GM21447 (cell line): ENCODE data around the gene SLC44A3.

Experiments
- ATAC-seq: cut with Tn5 transposase; IDR thresholded peaks from one replicate; pipeline ENCODE4 v1.9.1; 2021; ENCODE audit not compliant: unreplicated experiment

The SLC44A3 gene

GRCh38 chr1:94871031-94871430 is 50.9 kb downstream of the SLC44A3 start:
- ATAC-seq, result no peak

DNA sequence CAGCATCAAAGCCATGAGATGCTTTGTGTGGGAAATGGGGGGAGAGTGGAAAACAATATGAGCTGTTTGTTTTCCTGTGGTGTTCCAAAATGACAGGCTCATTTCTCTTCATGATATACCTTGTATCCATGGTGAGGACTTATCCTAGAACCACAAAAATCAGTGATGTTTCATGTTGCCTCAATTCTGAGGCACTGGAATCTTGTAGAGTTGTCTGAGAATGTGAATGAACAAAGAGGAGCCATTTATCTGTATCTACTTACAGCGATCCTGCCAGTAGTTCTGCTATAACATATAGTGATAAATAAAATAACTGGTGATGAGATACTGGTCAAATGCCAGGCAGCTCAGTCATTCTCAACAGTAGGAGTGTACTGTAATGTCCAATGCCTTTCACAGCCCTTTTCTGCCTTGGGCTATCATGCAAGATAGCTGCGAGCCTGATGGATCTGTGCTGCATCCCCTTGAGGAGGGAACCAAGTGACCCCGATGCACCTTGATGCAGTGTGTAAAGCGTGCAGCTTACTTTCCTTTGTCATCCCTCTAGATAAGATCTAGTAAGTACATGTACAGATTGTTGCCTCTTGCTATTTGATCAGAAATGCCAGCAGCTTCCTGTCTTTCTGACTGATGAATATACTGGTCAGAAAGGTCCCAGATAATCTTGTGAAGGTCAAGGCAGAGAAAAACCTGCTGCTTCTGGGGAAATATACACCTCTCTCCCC is 52.8 kb downstream of the SLC44A3 start:
- no peak for ATAC-seq

DNA sequence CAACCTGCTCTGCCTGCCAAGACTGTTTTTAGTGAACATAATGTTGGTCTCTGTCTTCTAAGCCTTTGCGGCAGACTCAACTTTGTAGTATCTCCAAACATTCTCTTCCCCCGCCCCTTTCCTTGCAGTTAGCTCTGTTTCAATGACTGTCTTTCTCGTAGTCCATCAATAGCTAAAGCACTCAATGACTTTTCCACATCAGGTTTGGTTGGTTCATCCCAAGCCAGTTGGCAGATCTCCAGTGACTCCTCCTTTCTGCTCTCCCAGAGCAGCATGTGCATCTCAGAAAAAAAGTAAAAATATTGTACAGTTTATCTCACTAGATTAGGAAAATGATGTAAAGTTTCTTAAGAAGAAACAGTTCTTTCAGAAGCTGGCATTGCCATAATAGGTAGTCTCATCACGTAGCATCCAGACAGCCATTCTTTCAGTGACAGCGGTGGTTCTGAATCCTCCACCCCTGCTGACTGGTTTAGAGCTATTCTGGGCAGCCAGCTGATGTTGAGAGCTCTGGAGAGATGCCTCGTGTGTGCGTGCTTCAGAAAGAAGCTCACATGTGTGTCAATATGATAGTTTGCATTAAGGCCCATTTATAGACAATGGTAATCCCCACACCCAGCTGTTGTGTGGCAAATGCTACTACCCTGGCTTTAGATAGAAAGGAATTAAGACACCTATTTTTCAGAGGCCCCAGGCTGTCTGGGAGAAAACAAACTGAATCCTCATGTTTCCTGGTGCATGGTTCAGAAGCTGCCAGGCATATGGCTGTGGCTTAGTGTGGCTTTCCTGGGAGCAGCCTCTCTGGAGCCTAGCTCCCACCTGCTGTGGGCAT is 53.6 kb downstream of the SLC44A3 start:
- no peak for ATAC-seq

GRCh38 chr1:94874423-94874822 is 54.3 kb downstream of the SLC44A3 start:
- ATAC-seq, result no peak

DNA sequence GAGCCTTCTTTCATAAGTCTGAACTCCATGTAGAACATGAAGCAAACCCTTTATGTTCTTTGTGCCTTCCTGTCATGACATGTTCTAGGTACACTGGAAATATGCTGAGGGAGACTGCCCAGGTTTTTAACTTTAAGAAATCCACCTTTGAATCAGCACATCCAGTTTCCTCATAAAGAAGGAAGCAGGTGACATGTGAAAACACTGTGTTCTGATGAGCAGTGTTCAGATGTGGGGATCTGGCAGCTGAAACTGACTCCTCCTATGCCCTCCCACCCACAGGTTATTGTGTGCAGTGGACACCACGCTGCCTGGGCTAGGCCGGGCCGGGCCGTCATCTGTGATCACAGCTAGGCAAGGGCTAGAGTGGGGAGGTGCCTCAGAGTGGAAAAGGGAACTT is 55.6 kb downstream of the SLC44A3 start:
- ATAC-seq, result no peak

DNA sequence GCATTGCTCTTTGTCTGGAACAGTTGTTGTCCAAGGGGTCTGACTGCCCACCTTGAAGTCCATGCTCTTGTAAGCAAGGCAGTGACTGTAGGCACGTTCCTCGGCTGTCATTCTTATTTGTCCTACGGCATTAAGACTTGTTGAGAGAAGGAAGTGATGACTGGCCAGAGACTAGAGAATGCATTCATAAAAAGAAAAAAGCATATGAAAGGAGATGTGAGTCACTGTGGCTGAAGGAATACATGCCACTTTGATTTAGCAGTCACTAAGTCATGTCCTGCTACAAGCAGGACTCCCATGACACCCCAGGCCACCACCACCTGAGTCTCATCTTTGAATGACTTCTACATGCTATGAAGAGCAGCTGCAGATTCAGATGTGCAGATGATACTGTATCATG is 56.2 kb downstream of the SLC44A3 start:
- no peak for ATAC-seq

- ATAC-seq, result no peak
These were observed 58.2 kb downstream of the SLC44A3 start for GRCh38 chr1:94878329-94878728.

GRCh38 chr1:94883691-94884090 is 63.5 kb downstream of the SLC44A3 start:
- no peak for ATAC-seq

DNA sequence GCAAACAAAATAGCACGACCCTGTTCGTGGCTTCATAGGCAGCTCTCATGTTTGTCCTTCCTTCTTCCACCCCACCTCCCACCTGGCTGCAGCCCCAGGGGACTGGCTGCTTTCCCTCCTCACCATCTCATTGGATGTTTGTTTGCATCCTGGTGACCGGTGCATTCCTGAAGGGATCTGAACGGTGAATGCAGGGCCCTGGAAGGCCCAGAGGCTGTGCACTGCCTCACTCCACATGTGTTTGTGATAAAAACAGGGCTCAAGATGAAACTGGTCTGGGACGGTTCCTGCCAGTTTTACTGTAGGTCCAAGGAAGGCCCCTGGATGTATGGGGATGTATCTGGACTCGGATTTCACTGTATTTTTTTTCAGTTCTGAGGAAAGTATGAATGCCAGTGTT is 63.9 kb downstream of the SLC44A3 start:
- no peak for ATAC-seq

DNA sequence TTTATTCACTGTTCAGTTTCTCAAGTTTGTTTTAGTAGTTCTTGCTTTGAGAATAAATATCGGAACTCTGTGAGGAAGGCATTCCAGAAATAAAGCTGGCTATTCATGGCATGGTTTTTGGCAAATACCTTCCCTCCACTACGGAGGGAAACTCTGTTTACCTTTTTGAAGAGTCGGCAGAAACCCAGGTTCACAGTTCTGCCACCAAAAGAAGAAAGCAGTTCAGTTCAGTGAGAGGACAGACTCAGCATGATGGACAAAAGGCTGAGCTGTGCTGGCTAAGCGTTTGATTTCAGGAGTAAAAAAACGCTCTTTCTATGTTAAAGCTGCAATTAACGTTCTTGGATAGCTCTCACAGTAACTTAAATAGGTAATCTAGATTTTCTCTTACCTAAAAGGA is 64.3 kb downstream of the SLC44A3 start:
- ATAC-seq, result no peak

GRCh38 chr1:94886361-94886760 is 66.2 kb downstream of the SLC44A3 start:
- ATAC-seq, result no peak

DNA sequence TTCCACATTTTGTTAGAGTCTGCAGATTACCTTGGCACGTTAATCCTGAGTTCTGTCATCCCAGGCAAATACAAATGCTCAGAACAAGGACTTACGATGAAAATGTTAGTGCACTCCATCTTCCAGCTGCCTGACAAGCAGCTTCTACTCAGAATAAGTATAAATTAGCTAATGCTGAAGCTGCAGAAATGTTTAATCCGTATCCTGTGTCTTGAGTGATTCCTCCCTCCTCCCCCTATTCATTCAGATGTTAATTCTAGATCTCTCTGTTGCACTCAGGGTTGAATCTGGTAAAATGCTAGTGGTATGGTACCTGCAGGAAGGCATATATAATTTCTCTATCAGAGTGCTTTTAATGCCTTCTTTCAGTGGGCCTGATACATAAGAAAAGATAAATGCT is 66.9 kb downstream of the SLC44A3 start:
- ATAC-seq, result no peak

DNA sequence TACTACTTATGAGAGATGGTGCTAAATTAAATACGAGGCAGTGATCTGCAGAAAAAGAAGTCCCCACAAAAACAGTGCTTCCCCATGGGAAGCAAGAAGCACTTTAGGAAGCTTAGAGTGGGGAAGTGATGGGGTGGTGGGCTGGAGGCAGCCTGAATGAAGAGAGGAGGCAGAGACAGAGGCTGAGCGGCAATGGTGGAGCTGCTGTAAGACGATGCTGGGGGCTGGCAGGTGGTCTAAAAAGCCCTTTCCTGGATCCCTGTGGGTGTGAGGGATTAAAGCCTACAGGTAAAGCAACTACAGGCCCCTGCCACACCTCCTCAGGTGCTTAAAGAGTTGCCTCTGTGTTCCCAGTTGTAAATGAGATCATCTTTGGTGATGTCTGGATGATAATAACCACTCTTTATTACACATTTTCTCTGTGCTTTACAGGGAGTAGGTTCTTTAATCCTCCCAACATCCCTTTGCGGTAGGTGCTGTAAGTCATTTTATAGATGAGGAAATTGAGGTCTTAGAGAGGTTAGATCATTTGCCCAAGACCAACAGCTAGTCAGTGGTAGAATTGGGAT is 67.5 kb downstream of the SLC44A3 start:
- no peak for ATAC-seq

DNA sequence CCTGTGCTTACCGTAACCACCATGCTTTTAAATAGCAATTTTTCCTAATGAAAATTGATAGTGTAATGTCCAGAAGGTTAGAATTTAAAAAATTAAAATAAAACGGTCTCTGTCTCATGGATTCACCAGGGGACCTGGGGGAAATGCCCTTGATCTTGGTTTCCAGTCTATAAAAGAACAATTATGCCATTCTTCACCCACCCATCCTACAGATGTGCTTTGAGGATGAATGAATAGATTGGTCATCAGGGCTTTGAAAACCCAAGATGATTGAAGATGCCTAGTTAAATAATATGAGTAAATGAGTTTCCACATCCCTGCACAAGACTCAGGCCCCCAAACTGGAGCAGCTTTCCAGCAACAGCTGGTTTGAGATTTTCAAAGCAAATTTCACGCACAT is 68.0 kb downstream of the SLC44A3 start:
- no peak for ATAC-seq

GRCh38 chr1:94892604-94893254 is 72.6 kb downstream of the SLC44A3 start:
- ATAC-seq, result no peak

DNA sequence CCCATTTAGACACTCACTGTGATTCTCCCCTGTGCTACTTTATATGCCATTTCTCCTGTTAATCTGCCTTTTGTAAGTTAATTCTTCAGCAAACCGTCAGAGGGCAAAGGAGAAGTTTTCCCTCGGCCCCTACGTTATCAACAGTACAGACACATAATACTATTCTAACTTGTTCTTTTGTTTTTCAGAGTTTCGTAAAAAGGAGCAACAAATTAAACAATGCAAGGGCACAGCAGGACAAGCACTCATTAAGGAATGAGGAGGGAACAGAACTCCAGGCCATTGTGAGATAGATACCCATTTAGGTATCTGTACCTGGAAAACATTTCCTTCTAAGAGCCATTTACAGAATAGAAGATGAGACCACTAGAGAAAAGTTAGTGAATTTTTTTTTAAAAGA is 74.5 kb downstream of the SLC44A3 start:
- no peak for ATAC-seq

DNA sequence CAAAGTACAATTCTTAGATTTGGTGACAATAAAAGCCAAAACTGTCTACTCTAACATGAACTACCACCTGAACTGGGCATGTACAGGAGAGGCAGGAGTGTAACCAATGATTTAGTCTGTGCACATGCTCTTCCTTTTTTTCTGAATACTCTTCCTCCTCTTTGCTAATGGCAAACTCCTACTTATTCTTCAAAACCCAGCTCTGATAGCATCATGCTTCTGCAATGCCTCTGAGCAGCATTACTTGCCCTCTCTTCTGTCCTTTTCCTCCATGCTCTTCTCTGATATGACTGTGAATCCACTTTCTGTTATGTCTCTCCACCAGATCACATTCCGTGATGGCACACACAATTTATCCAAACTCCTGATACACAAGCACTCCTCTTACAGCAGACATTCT is 75.4 kb downstream of the SLC44A3 start:
- no peak for ATAC-seq

GRCh38 chr1:94898491-94899385 is 78.6 kb downstream of the SLC44A3 start:
- no peak for ATAC-seq

DNA sequence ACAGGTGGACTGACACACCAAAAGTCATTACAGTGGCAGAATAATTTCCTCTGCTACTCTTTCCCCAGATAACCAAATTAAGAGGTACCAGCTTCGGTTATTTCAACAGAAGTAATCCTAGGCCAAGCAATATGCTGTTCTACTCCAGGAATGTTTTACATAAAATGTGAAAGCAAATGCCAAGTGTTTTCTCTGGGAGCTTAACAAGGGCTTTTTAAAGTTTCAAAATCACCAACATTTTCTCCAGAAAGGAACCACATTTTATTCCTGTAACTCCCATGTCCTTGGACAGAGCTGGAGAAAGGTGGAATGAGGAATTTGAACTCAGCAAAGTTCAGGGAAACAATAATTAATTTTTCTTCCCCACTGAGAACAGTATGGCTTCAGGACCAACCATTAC is 79.6 kb downstream of the SLC44A3 start:
- no peak for ATAC-seq

GRCh38 chr1:94901841-94902240 is 81.7 kb downstream of the SLC44A3 start:
- ATAC-seq, result no peak
